Esophagus squamous epithelium (tissue), 4 donors: ENCODE results near the gene UBC.
"Not testable (repeated sequence)": the region's sequence is repeated elsewhere in the genome, so short reads cannot be mapped to it uniquely, and the experiment has no call there.

ENCODE experiments used
- CTCF ChIP-seq, 6 experiments: fragments of 450-650 bp in 4 of 6; fragments of 200-600 bp in 2 of 6; sonication (generic) in 2 of 6; IDR thresholded peaks; one replicate each; pipeline ENCODE4 v1.5.1; 2016 to 2019; ENCODE audit warnings: antibody characterized with exemption in 6 of 6, mild to moderate bottlenecking in 4 of 6, moderate library complexity in 4 of 6
- POLR2A ChIP-seq, 4 donors: fragments of 450-650 bp; IDR thresholded peaks; one replicate each; pipeline ENCODE4 v1.6.1; 2017; ENCODE audit warnings: antibody characterized with exemption in 4 of 4, mild to moderate bottlenecking in 4 of 4, moderate library complexity in 3 of 4

GRCh38 chr12:124911521-124911920 is 2.9 kb downstream of the UBC start:
- TF ChIP-seq CTCF (IDR thresholded peaks at IDR 0.05), result not testable (repeated sequence)
- peak in 2 of 4 donors; percentile 18 to 21 for TF ChIP-seq POLR2A (IDR thresholded peaks at IDR 0.05)
